Activated naive CD8-positive, alpha-beta T cell treated with anti-CD3 and anti-CD28 coated beads, Interleukin-2, amount 50 U/mL, for 24 hours (primary cell): ENCODE data around the gene LRRC53.

ENCODE experiments used
- ATAC-seq: fragments of 150-1000 bp; cut with Tn5 transposase; one replicate; pipeline ENCODE4 v1.10.0; 2021
- DNase-seq: peaks from one replicate; pipeline ENCODE4 v3.0.0; 2021
- H3K27ac Mint-ChIP-seq: one replicate; pipeline ENCODE4 v1.8.0; 2021; ENCODE audit warnings: mild to moderate bottlenecking, mixed read lengths
- H3K27me3 Mint-ChIP-seq: one replicate; pipeline ENCODE4 v1.8.0; 2021; ENCODE audit warnings: mixed read lengths
- H3K36me3 Mint-ChIP-seq: one replicate; pipeline ENCODE4 v1.8.0; 2021; ENCODE audit warnings: low read depth, mixed read lengths
- H3K4me1 Mint-ChIP-seq: one replicate; pipeline ENCODE4 v1.8.0; 2021; ENCODE audit warnings: mixed read lengths
- H3K4me3 Mint-ChIP-seq: one replicate; pipeline ENCODE4 v1.8.0; 2021; ENCODE audit warnings: mild to moderate bottlenecking, moderate library complexity, mixed read lengths
- H3K9me3 Mint-ChIP-seq: one replicate; pipeline ENCODE4 v1.8.0; 2021; ENCODE audit warnings: mixed read lengths

The LRRC53 gene

DNA sequence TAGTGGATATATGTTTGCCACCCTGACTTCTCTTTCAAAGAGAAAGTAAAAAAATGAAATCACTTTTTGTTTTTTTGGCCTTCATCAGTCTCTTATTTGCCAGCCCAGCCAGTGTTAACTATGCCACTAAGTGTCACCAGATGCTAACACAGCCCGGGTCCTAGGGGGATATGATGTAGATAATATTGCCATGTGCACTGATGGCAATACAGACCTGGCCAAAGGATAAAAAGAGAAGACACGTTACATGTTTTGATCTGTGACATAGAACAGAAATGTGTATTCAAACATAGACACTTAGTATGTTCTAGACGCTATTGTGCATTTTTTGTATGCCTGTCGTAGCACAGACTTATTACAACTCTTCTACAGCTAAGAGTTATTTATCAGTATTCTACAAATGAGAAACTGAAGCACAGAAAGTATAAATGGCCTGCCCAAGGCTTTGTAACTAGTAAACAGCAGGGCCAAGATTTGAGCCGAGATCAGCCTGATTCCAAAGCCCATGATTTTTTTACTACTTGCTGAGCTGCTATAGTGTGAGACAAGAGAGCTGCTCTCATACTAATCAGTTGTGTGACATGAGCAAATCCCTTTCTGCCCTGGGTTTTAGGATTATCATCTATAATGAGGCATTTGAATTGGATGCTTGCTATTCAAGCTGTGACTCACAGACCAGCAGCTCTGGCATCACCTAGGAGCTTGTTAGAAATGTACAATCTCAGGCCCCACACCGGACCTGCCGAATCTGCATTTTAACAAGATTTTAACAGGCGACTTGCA lies 6.3 kb downstream of the LRRC53 start:
- H3K27ac Mint-ChIP-seq = no peak overlapping the region
- DNase-seq = no peak
- H3K36me3 Mint-ChIP-seq = no peaks in the 10 kb centered on the region
- no peaks in the 10 kb centered on the region for H3K4me1 Mint-ChIP-seq
- peaks cover 6% of the 10 kb centered on the region for H3K27me3 Mint-ChIP-seq
- no peak overlapping the region for H3K4me3 Mint-ChIP-seq
- no peaks in the 10 kb centered on the region for H3K9me3 Mint-ChIP-seq
- no peak for ATAC-seq

DNA sequence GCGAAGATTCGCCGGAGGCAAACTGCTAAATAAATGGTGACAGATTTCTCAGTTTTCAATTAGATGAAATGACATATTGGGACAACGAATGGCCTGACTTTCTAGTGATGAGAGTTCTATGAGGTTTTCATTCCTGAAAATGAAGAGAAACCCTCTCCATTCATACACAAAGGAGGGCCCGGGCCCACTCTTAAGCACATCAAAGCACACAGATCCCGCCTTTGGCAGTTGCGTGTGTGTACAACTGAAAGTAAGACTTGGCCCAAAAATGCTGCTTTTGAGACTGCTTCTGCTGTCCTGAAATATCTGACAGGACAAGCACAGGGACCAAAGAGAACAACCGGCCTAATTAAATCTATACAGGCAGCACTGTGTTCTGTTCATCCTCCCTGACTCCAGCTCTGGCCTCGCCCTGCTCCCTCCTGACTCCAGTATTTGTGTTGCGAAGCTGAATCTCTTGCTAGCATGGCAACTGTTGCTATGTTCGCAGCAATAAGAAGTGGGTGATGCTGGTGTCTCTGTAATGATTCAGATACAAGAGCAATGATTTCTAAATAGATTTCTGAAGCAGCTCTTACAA lies 7.4 kb downstream of the LRRC53 start:
- Mint-ChIP-seq H3K27me3 (peaks cover 6% of the 10 kb centered on the region), H3K4me3 (no peak overlapping the region), H3K27ac (no peak overlapping the region), H3K9me3 (no peaks in the 10 kb centered on the region), H3K36me3 (no peaks in the 10 kb centered on the region), H3K4me1 (no peaks in the 10 kb centered on the region)
- ATAC-seq (no peak), DNase-seq (no peak)

DNA sequence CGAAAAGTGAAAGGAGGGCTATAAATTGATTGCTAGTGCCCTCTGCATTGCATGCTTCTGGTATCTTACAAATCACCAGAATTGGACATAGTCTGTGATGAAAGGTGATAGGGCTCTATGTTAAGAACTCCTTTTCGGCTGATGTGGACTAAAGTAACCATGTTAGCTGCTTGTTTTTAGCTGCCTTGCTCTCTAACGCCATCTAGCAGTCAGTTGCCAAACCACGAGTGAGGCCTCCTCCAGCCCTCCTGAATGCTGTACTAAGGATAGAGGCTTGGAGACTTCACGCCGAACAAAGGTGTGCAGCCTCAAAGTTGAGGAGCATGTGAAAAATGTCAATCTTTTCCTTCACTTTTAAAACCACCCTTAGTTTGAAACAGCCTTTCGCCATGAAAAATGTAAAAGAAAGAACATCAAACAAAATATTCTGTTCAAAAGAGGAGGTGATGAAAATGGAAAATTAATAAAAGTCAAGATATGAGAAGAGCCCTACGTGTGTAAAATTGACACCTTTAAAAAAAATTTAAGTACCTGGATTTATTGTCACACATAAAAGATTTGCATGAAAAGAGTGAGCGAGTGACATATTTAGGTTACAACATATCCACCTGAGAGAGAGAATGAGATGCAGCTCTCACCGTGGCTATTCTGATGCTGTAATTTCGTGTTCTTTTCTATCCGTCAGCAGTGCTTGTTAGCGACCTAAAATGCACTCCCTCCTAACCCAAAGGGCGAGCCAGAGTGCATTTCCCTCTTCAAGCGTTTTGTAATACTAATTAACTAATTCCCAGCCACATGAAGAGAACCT lies 8.1 kb downstream of the LRRC53 start:
- no peak overlapping the region for H3K27ac Mint-ChIP-seq

GRCh38 chr1:74502858-74503257 lies 9.6 kb downstream of the LRRC53 start:
- no peak overlapping the region for H3K27ac Mint-ChIP-seq
- peaks cover 6% of the 10 kb centered on the region for H3K27me3 Mint-ChIP-seq
- DNase-seq (no peak), ATAC-seq (no peak)
- H3K4me1 Mint-ChIP-seq = no peaks in the 10 kb centered on the region
- no peaks in the 10 kb centered on the region for H3K9me3 Mint-ChIP-seq
- H3K4me3 Mint-ChIP-seq = no peak overlapping the region
- no peaks in the 10 kb centered on the region for H3K36me3 Mint-ChIP-seq

More for the DNA sequence above, 8.1 kb downstream of the LRRC53 start:
- ATAC-seq = peak; percentile 77
- no peaks in the 10 kb centered on the region for H3K36me3 Mint-ChIP-seq
- peak; percentile 42 for DNase-seq
- no peak overlapping the region for H3K4me3 Mint-ChIP-seq
- H3K4me1 Mint-ChIP-seq = no peaks in the 10 kb centered on the region
- H3K9me3 Mint-ChIP-seq = no peaks in the 10 kb centered on the region
- H3K27me3 Mint-ChIP-seq = peaks cover 6% of the 10 kb centered on the region

- H3K27me3 Mint-ChIP-seq = peaks cover 6% of the 10 kb centered on the region
- no peaks in the 10 kb centered on the region for H3K9me3 Mint-ChIP-seq
These were observed 10.0 kb downstream of the LRRC53 start for GRCh38 chr1:74502432-74502831.

GRCh38 chr1:74498901-74499300 lies 13.5 kb downstream of the LRRC53 start:
- H3K36me3 Mint-ChIP-seq = no peaks in the 10 kb centered on the region
- H3K27me3 Mint-ChIP-seq = peaks cover 4% of the 10 kb centered on the region
- DNase-seq (no peak), ATAC-seq (no peak)
- H3K9me3 Mint-ChIP-seq = no peaks in the 10 kb centered on the region
- no peak overlapping the region for H3K27ac Mint-ChIP-seq
- H3K4me1 Mint-ChIP-seq = no peaks in the 10 kb centered on the region
- H3K4me3 Mint-ChIP-seq = no peak overlapping the region

More at GRCh38 chr1:74502432-74502831, 10.0 kb downstream of the LRRC53 start:
- Mint-ChIP-seq H3K4me1 (no peaks in the 10 kb centered on the region), H3K36me3 (no peaks in the 10 kb centered on the region), H3K4me3 (no peak overlapping the region), H3K27ac (no peak overlapping the region)
- no peak for ATAC-seq
- no peak for DNase-seq

DNA sequence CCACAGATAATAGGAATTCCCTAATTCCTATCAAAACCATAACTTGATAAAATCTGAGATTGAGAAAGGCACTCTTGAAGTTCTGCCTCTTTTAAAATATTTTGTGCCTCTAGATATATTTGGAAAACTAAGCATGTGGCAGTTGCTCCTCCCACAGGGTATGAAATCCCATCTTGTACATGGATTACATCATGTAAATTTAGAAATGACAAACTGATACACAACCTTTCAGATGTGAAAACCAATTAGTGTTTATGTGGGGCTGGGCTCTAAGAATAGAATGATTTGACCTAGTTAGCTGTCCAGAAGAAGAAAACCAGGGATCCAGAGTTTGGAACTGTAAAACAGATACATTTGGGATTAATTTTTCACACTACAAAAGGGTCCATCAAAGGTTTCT lies 15.7 kb downstream of the LRRC53 start:
- Mint-ChIP-seq H3K36me3 (no peaks in the 10 kb centered on the region), H3K4me1 (no peaks in the 10 kb centered on the region), H3K4me3 (no peak overlapping the region), H3K27me3 (no peaks in the 10 kb centered on the region), H3K9me3 (no peaks in the 10 kb centered on the region), H3K27ac (no peak overlapping the region)
- DNase-seq = no peak
- no peak for ATAC-seq

DNA sequence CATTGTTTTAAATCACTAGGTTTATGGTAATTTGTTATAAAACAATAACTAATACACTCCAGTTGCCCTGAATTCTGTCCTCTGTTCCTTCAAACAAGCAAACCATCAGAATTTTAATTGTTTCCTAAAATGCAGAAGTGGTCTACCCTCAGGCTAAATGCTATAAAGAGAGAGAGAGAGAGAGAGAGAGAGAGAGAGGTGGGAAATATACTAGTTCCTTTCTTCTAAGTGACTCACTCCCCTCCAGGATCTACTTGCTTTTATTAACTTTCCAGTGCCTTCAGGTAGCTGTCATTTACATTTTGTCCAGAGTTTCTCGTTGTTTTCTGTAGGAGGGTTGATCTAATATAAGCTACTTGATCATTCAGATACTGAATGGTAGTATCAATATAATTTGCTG lies 26.4 kb downstream of the LRRC53 start:
- Mint-ChIP-seq H3K4me1 (no peaks in the 10 kb centered on the region), H3K9me3 (no peaks in the 10 kb centered on the region), H3K36me3 (no peaks in the 10 kb centered on the region), H3K4me3 (no peak overlapping the region), H3K27ac (no peak overlapping the region), H3K27me3 (peaks cover 2% of the 10 kb centered on the region)
- ATAC-seq (no peak), DNase-seq (no peak)

GRCh38 chr1:74485622-74486021 lies 26.8 kb downstream of the LRRC53 start:
- ATAC-seq (no peak), DNase-seq (no peak)
- H3K27me3 Mint-ChIP-seq = peaks cover 2% of the 10 kb centered on the region
- H3K27ac Mint-ChIP-seq = no peak overlapping the region
- no peak overlapping the region for H3K4me3 Mint-ChIP-seq
- no peaks in the 10 kb centered on the region for H3K9me3 Mint-ChIP-seq
- H3K36me3 Mint-ChIP-seq = no peaks in the 10 kb centered on the region
- H3K4me1 Mint-ChIP-seq = no peaks in the 10 kb centered on the region

- no peaks in the 10 kb centered on the region for H3K9me3 Mint-ChIP-seq
- DNase-seq (no peak), ATAC-seq (no peak)
- no peak overlapping the region for H3K27ac Mint-ChIP-seq
- H3K27me3 Mint-ChIP-seq = no peaks in the 10 kb centered on the region
- no peak overlapping the region for H3K4me3 Mint-ChIP-seq
- H3K36me3 Mint-ChIP-seq = no peaks in the 10 kb centered on the region
- H3K4me1 Mint-ChIP-seq = no peaks in the 10 kb centered on the region
These were observed 30.8 kb downstream of the LRRC53 start for GRCh38 chr1:74481607-74482006.

DNA sequence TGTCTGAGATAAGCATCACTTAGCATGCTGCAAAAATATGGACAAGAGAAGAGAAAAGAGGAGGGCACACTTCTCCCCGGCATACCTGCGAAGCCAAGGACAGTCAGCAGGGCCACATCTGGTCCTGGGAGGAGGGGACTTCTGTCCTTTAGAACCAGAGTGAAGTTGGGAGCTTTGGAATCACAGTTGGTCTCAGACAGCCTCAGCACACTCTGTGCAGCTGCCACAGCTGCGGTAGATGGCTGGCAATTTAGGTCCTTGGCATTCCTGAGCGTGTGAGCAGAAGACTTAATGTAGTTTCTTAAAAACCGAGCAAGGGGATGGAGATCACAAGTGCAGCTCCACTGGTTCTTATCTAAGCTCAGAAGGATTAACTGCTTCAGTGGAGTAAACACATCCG lies 32.3 kb downstream of the LRRC53 start:
- H3K27me3 Mint-ChIP-seq = no peaks in the 10 kb centered on the region
- H3K4me1 Mint-ChIP-seq = no peaks in the 10 kb centered on the region
- no peak for DNase-seq
- H3K4me3 Mint-ChIP-seq = no peak overlapping the region
- H3K27ac Mint-ChIP-seq = no peak overlapping the region
- no peaks in the 10 kb centered on the region for H3K9me3 Mint-ChIP-seq
- H3K36me3 Mint-ChIP-seq = no peaks in the 10 kb centered on the region
- no peak for ATAC-seq

DNA sequence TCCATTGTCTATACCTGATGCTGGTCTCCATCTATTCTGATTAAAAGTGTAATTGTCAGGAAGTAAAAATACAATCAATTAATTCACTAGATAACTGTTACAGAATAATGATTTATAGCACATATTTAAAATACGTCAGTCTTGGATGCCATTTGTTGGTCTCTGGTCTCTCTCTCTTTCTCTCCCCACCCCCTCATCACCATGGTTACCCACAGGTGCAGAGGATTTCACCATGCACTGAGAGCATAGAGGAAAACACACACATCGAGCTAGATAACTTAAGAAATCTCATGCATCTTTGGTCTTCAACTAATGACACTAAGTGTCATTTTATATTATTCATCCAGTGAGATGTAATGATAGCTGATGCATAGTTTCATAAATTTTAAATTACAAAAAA lies 33.4 kb downstream of the LRRC53 start:
- Mint-ChIP-seq H3K4me3 (no peak overlapping the region), H3K27ac (no peak overlapping the region), H3K27me3 (no peaks in the 10 kb centered on the region), H3K4me1 (no peaks in the 10 kb centered on the region), H3K9me3 (no peaks in the 10 kb centered on the region), H3K36me3 (no peaks in the 10 kb centered on the region)
- ATAC-seq = no peak
- DNase-seq = no peak

DNA sequence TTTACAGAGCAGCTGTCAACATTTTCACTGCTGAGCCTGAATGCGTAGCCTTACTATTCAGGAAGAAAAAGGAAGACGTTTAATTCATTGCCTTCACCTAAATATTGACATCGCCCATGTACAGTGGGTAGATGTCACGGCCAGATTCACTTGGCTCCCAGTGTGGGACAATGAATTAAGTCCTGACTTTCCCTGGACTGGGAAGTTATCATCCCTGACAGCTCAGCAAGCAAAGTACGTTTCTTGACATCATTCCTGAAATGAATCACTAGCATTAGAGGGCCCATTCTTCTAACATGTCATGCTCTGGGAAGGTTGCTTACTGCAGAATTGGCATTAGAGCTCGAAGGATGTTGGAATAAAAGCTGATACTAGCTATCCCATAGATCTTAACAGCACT lies 37.8 kb downstream of the LRRC53 start:
- ATAC-seq (no peak), DNase-seq (no peak)
- Mint-ChIP-seq H3K36me3 (no peaks in the 10 kb centered on the region), H3K9me3 (no peaks in the 10 kb centered on the region), H3K27me3 (peaks cover 3% of the 10 kb centered on the region), H3K4me1 (no peaks in the 10 kb centered on the region), H3K27ac (no peak overlapping the region), H3K4me3 (no peak overlapping the region)

DNA sequence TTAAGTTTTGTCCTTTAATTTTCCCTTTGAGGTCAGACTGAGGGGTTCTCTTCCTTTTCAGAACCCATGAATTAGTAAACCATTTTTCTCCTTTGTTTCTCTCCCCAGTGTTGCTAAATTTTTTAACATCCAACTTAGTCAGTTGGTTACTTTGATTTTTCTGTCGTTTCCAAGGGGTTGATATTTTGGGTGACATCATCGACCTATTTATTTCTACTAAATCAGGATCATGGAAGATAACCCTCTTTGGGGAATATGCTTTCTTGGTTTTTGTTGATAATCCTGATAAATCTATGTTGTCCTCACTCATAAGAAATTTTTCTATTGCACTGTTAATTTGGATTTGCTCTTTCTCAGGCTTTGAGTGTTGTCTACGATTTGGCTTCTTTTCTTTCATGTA lies 40.9 kb downstream of the LRRC53 start:
- no peak for ATAC-seq
- no peak overlapping the region for H3K4me3 Mint-ChIP-seq
- H3K9me3 Mint-ChIP-seq = no peaks in the 10 kb centered on the region
- DNase-seq = no peak
- H3K4me1 Mint-ChIP-seq = no peaks in the 10 kb centered on the region
- H3K27ac Mint-ChIP-seq = no peak overlapping the region
- no peaks in the 10 kb centered on the region for H3K36me3 Mint-ChIP-seq
- peaks cover 3% of the 10 kb centered on the region for H3K27me3 Mint-ChIP-seq

DNA sequence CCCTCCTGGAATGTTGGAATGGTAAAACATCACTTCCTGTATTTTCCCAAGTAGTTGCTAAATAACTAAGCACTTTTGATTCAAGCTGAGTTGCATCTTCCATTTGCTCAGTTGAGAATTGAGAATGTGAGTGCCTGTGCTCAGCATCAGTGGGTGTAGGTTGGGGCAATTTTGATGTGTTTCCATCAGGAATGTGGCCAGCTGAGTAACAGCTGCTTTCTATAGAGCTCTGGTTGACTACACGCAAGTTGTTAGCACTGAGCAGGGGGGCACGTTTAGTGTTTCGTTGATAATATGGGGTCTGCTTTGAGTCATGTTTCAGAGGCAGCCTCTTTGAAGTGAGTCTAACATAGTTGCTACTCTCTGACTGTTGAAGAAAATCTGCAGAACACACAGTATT lies 41.5 kb downstream of the LRRC53 start:
- Mint-ChIP-seq H3K27ac (no peak overlapping the region), H3K9me3 (no peaks in the 10 kb centered on the region), H3K36me3 (no peaks in the 10 kb centered on the region), H3K4me3 (no peak overlapping the region), H3K27me3 (peaks cover 3% of the 10 kb centered on the region), H3K4me1 (no peaks in the 10 kb centered on the region)
- no peak for ATAC-seq
- DNase-seq = no peak
